DMS79 (cell line): Measurements from ENCODE around the gene RSPH10B2.
"Not testable (repeated sequence)": the region's sequence is repeated elsewhere in the genome, so short reads cannot be mapped to it uniquely, and the experiment has no call there.

Experiments
- DNase-seq: peaks from one replicate; lab custom pipeline; 2025; lab: John Stamatoyannopoulos, UW

RSPH10B2 gene

DNA sequence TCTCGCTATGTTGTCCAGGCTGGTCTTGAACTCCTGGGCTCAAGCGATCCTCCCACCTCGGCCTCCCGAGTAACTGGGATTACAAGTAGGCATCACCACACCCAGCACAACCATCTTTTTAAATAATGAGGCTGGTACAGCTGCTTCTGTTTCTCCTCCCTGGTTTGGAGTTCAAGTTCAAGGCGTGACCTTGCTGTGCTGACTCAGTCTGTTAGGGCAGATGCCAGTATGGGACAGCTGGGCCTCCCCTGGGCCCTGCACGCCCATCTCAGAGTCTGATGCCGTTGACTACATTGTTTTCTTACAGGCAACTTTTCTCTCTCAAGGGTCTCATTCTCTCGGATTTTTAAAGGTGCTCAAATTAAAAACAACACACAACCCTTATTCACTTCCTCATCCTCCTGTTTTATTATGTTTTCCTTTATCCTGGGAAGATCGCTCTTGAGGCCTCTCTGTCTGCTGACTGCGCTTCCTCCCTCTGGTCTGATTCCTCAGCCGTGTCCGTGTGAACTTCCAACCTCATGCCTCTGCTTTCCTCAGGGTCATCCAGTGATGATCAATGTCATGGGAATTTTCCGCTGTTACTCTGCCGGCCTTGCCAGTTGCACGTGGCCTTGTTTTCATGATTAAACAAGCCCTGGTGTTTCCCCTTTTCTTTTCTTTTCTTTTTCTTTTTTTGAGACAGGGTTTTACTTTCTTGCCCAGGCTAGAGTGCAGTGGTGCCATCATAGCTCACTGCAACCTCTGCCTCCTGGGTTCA, 38.4 kb downstream of the RSPH10B2 start:
- DNase-seq = not testable (repeated sequence)

DNA sequence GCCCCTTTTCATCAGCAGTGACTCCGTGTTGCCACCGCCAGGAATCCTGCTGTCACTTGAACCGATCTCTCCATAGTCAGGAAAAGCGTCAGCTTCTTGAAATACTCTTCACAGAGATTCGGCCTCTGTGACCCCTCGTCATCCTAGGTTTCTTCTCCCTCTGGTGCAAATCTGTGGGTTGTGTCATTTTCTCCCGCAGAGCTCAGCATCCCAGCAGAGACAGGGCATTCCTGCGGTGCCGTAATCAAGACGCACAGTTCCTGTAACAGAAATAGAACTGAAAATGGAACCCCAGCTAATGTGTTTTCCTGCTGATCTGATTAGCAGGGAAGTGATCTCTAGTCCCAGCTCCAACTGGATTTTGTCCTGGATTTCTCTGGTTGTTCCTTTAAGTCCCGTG, 40.4 kb downstream of the RSPH10B2 start:
- DNase-seq = not testable (repeated sequence)

DNA sequence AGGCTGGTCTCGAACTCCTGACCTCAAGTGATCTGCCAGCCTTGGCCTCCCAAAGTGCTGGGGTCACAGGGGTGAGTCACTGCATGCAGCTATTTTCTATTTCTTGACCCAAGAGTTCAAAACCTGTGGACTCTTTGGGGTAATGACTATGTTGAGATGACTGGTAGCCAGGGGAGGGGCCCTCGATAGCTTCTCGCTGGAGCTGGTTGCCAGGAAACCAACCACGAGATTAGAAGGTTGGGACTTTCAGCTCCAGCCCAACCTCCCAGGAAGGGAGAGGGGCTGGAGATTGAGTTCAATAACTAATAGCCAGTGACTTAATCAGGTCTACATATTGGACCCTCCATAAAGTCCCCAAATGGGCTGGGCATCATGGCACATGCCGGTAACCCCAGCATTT, 43.3 kb downstream of the RSPH10B2 start:
- DNase-seq = not testable (repeated sequence)

DNA sequence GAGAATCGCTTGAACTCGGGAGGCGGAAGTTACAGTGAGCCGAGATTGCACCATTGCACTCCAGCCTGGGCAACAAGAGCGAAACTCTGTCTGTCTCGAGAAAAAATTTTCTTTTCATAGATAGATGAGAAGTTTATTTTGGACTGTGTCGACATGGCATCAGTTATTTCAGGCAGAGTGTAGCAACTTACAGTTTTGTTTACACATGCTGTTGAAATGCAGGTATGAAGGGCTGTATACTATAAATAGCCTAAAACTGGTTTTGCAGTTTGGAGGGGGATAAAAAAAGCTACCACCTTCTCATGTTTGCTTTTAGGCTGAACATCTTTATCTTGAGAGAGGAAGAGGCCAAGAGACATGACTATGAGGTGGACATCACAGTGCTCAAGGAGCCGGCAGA, 44.1 kb downstream of the RSPH10B2 start:
- DNase-seq = not testable (repeated sequence)

DNA sequence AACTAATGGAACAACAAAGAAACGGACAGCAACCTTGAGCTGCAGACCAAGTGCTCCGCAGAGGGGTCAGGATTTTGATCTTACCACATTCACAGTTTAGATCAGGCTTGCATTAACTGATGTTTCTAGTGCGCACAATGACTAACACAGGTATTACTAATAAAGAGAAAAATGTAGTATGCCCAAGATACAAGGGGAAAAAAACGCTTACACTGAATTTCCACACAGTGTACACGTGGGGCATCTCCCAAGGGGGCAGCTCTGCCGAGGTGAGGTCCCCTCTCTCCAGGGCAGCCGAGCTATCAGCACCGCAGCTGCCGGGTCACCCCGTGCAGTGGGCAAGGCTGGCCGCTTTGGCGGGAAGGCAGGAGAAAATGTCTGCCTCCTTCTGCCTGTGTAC, 46.0 kb downstream of the RSPH10B2 start:
- not testable (repeated sequence) for DNase-seq

DNA sequence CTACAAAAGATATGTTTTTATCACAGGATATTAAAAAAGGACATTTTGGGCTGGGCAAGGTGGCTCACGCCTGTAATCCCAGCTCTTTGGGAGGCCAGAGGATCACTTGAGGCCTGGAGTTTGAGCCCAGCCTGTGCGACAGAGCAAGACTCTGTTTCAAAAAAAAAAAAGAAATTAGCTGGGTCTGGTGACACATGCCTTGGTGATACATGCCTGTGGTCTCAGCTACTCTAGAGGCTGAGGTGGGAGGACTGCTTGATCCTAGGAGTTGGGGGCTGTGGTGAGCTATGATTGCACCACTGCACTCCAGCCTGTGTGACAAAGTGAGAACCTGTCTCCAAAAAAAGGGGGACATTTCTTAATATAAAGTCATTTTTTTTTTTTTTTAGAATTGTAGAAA, 46.4 kb downstream of the RSPH10B2 start:
- DNase-seq = not testable (repeated sequence)

DNA sequence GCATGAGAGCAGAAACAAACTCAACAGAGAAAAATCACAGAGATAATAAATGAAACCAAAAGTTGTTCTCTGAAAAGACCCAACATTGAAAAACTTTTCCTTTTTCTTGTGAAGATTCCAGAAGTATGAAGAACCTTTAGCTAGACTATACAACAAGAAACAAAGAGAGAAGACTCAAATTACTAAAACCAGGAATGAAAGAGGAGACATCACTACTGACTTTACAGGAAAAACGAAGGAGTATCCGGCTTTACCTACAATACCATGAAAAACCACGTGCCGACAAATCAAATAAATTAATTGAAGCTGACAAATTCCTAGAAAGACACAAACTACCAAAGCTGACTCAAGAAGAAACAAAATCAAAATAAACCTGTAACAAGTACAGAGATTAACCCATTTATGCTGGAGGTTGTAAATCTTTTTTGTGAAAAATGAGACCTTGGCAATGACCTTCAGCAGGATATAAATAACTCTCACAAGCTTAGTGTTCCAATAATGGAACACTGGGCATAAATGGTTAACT, 53.6 kb downstream of the RSPH10B2 start:
- not testable (repeated sequence) for DNase-seq

DNA sequence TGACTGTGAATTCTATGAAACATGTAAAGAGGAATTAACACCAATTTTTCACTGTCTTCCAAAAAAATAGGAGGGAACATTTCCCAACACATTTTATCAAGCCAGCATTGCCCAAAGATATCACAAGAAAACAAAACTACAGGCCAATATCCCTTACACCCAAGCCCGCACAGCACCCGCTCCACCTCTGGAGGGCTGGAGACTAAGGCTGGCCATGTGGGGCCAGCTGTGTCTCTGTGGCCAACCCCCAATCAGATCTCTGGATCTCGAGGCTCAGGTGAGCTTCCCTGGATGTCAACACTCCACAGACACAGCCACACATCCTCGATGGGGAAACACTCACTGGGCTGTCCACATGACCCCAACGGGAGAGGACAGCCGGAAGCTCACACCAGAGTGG, 54.1 kb downstream of the RSPH10B2 start:
- DNase-seq = not testable (repeated sequence)

DNA sequence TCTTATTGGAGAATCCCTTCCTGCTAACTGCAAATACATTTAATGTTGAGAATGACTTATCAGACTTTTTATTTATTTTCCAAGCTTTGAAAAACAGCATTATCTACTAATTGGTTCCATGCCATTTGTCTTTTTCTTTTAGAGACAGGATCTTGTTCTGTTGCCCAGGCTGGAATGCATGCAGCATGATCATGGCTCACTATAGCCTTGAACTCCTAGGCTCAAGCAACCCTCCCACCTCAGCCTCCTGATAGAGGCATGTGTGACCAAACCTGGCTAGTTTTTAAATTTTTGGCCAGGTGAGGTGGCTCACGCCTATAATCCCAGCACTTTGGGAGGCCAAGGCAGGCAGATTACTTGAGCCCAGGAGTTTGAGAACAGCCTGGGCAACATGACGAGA, 59.1 kb downstream of the RSPH10B2 start:
- DNase-seq = not testable (repeated sequence)

DNA sequence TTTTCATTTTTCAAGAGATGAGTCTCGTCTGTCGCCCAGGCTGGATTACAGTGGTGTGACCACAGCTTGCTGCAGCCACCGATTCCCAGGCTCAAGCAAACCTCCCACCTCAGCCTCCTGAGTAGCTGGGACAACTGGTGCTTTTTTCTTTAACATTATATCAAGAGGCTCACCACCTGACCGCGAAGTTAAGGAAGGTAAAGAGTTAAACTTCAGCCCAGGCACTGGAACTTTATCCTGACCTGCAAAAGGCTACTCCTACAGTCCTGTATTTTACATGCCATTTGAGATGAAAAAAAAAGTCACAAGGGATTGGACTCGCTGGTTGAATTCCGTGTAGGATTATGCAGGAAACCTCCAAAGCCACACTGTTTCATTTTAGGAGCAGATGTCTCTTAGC, 61.6 kb downstream of the RSPH10B2 start:
- DNase-seq = not testable (repeated sequence)

DNA sequence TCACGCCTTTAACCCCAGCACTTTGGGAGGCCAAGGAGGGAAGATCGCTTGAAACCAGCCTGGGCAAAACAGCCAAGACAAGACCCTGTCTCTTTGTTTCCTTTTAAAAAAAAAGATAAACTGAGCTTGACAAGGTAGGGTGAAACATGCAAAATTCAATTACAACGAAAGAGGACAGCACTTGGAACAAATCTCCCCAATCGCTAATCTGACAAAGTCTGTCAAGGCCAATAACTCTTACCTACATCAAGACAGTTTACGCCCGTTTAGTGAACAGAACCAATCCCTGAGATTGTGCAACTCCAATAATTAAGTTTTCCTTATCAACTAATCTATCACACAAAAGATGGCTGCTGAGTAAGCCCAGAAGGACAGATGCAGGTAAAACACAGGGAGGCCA, 67.7 kb downstream of the RSPH10B2 start:
- DNase-seq = not testable (repeated sequence)

DNA sequence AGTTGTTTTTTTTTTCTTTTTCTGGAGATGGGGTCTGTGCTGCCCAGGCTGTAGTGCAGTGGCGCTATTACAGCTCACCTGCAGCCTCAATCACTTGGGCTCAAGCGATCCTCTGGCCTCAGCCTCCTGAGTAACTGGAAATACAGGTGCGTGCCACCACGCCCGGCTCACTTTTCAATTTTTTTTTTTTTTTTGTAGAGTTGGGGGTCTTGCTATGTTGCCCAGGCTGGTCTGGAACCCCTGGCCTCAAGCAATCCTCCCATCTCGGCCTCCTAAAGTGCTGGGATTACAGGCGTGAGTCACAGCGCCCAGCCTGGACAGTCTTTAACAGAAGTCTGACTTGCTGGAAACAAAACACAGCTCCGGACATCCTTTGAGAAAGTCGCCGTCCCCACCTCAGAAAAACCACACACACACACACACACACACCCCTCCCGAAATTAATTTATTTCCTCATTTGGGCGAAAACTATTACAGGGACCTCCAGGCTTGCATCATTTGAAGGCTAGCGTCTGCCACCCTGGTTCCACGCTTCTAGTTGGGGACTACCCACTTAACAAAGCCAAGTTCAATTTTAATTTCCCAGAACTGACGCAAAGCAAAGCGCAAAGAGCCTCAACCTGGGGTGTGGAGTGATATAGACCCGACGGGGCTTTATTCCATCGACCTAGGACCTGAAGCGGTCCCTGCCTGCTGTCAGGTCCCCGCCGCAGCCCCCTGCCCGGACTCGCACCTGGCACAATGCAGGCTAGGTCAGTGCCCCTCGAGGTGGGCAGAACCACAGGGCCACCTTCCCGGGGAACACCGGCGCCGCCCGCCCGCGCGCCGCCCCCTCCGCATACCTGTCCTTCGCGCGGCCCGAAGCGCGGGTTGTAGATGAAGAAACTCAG, 71.6 kb downstream of the RSPH10B2 start:
- DNase-seq = not testable (repeated sequence)

DNA sequence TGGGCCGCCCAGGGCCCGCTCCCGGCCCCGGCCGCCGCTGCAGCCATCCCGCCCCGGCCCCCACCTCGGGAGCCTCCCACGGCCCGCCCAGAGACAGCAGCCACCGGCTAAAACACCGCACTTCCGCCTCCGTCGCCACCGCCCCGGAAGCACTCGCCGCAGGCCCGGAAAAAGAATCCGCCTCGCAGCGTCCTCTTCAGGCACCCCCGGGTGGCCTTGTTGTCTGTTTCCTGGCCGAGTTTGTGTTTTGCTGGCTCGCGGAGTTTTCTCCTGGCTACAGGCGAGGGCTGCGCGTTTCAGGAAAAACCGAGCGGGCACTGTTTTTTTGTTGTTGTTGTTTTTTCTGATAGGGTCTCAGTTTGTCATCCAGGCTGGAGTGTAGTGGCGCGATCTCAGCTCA, 72.2 kb downstream of the RSPH10B2 start, which contains the start of gene CCZ1B:
Gene CCZ1B, minus strand, starts transcription at position 125 of the 400 bp plus-strand sequence. Its CDS starts 78 bp downstream, at position 47.
- peak; percentile 41 for DNase-seq

DNA sequence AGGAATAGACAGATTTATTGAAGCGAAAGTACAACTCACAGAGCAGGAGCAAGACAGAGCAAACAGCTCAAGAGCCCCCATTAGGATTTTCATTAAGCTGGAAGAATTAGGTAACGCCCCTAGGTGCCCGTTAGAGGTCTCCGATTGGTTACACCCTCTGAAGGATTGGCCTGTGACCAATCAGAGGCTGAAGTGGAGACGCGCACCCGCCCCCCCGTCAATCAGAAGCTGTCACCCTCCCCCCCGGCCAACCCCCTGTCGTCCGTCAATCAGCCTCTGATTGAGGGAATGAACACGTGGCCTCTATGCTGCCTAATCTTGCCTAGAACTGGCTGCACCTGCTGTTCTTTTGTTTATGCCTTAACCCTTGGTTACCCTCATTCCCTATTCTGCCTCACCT, 73.3 kb downstream of the RSPH10B2 start:
- DNase-seq = not testable (repeated sequence)

DNA sequence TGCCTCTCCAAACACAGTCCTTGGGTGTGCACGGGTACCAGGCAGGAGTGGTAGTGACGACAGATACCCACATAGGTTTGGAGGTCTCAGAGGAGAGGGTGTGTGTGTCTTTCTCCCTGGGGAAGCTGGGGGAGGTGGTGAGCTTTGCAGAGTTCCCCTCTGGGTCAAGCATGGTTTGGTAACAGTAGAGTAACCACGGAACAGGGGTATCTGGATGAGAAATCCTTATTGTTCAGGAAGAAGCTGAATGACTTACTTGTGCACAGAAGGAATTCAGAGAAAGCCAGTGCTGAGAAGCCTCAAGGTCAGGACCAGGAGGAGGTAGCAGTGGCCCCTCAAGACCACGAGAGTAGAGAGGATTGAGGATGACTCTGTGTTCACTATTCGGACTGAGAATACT, 75.7 kb downstream of the RSPH10B2 start:
- not testable (repeated sequence) for DNase-seq

DNA sequence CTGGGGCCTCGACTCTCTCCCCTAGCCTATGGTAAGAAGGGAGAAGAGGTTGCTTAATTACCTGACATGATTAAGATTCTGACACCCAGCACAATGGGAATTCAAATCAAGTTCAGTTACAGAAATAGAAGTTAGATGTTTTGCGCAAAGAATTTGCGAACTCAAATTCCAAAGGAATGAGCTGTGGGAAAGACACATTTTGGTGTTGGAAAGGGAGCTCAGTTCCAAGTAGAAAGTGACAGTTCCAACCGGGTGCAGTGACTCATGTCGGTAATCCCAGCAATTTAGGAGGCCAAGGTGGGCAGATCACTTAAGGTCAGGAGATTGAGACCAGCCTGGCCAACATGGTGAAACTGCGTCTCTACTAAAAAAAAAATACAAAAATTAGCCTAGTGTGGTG, 76.1 kb downstream of the RSPH10B2 start:
- not testable (repeated sequence) for DNase-seq

DNA sequence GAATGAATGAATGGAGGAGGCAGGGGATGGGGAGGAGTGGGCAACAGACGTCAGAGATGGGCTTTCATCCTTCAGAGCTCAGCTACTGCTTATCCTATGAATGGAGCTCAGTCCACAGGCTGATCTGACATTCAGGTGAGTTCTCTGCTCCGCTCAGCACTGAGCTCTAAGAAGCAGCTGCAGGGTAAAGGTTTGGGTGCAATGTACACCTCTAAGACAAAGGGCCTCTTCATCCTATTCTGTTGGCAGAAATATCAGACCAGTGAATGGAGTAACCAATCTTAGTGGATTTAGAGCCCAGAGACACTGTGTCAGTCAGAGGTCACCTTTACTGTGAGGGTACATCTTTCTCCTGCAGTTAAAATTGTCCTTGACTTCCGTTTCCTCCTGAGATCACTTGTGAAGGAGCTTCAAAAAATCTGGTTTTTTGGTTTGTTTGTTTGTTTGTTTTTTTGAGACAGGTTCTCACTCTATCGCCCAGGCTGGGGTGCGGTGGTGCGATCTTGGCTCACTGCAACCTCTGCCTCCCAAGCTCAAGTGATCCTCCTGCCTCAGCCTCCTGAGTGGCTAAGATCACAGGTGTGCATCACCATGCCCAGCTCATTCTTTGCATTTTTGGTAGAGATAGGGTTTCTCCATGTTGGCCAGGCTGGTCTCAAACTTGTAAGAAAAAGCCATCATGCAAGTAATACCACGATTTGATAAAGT, 77.3 kb downstream of the RSPH10B2 start:
- no peak for DNase-seq

DNA sequence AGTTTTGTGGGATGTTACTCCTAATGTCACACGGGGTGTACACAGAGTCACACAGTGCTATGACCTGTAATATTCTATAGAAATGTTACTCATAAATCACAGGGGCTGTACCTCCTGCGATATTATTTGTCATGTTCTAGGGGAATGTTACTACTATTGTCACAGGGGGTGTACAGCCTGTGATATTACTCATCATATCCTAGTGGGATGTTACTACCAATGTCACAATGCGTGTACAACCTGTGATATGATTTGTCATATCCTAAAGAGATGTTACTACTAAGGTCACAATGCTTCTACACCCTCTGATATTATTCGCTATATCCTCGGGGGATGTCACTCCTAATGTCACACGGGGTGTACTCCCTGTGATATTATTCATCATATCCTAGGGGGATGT, 79.7 kb downstream of the RSPH10B2 start:
- no peak for DNase-seq

DNA sequence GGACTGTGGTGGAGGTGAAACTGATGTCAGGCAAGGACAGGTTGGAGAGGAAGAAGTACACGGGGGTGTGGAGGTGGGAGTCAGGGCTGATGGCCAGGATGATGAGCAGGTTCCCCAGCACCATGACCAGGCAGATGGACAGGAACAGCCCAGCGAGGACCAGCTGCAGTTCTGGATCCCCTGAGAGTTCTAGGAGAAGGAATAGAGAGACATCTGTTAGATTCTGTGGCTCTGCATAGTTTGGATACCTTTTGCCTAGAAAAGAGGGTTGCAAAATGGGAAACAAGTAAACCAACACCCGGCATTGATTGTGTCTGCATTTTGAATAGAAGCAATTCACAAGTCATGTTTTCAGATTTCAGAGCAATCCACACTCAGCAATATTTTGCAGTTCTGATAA, 81.6 kb downstream of the RSPH10B2 start:
- DNase-seq = not testable (repeated sequence)

DNA sequence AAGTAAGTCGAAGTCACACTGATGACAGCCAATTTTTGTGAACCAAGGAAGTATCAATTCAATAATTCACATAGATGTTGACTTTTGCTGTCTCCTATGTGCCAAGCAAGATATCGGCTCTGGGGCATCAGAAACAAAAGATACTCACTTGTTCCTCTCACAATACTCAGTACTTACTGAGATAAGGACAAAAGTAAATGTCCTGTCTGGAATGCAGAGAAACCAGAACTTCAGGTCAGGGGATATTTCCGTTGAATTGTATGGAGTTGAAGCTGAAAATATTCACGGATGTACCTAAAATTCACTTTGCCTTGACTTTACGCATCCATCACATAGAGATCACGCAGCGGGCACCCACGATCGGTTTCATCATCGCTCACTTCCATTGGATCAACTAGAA, 83.2 kb downstream of the RSPH10B2 start:
- not testable (repeated sequence) for DNase-seq

DNA sequence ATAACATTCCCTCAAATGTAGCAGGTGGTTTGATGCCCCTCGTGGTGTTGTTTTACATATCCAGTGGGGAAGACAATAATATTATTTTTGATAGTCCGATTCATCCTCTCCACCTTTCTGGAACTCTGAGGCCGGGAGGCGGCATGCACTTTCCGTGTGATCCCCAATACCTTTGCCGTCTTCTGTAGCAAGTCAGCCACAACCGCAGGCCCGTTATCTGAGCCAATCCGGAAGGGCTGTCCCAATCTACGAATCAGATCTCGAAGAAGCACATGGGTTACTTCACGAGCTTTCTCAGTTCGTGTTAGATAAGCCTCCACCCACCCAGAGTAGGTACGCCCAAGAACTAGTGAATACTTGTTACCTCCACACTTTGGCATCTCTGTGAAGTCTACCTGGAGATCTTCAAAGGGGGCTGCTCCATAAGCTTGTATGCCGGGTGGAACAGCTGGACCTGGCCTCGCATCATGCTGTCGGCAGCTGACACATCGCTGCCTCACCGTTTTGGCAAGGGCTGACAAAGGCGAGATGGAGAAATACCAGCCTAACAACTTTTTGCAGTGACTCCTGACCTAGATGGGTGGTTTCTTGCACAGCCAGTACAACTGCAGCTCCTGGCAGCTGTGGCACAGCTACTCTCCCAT, 88.5 kb downstream of the RSPH10B2 start:
- DNase-seq = not testable (repeated sequence)
